GM18505 (cell line): ENCODE data around the gene NF2.
"Not testable (repeated sequence)": the region's sequence is repeated elsewhere in the genome, so short reads cannot be mapped to it uniquely, and the experiment has no call there.

Experiments
- ATAC-seq: cut with Tn5 transposase; IDR thresholded peaks from one replicate; pipeline ENCODE4 v1.9.1; 2021; ENCODE audit not compliant: unreplicated experiment
- POLR2A ChIP-seq: IDR thresholded peaks from 4 replicates; pipeline ENCODE4 v1.6.1; 2011; ENCODE audit warnings: borderline replicate concordance; ENCODE audit not compliant: insufficient read depth, insufficient read length; ENCODE audit errors: extremely low read depth

The NF2 gene

GRCh38 chr22:29603358-29604075 lies at the start of gene NF2:
Gene NF2 (plus strand): TSS chr22:29603633. CDS start chr22:29603999, 366 bp downstream.
- TF ChIP-seq POLR2A: peak; percentile 76
- ATAC-seq: peak; percentile 93

GRCh38 chr22:29555065-29555644 lies 48.3 kb upstream of the NF2 start:
- no peak for ATAC-seq
- no peak for TF ChIP-seq POLR2A

GRCh38 chr22:29559030-29559429 lies 44.4 kb upstream of the NF2 start:
- no peak for ATAC-seq
- no peak for TF ChIP-seq POLR2A

GRCh38 chr22:29559853-29560252 lies 43.6 kb upstream of the NF2 start:
- ATAC-seq: no peak
- no peak for TF ChIP-seq POLR2A

GRCh38 chr22:29563652-29564460 lies 39.6 kb upstream of the NF2 start:
- ATAC-seq: no peak
- TF ChIP-seq POLR2A: no peak

- not testable (repeated sequence) for ATAC-seq
These were observed 36.9 kb upstream of the NF2 start for GRCh38 chr22:29566513-29566912.

GRCh38 chr22:29567338-29567737 lies 36.1 kb upstream of the NF2 start:
- no peak for ATAC-seq
- TF ChIP-seq POLR2A: no peak

GRCh38 chr22:29569011-29569678 lies 34.3 kb upstream of the NF2 start:
- no peak for TF ChIP-seq POLR2A
- ATAC-seq: no peak

- ATAC-seq: no peak
- no peak for TF ChIP-seq POLR2A
These were observed 33.0 kb upstream of the NF2 start for GRCh38 chr22:29570456-29570855.

GRCh38 chr22:29570912-29571549 lies 32.4 kb upstream of the NF2 start:
- no peak for TF ChIP-seq POLR2A
- ATAC-seq: no peak

- TF ChIP-seq POLR2A: no peak
- no peak for ATAC-seq
These were observed 28.5 kb upstream of the NF2 start for GRCh38 chr22:29574762-29575450.

- no peak for TF ChIP-seq POLR2A
- ATAC-seq: no peak
These were observed 24.8 kb upstream of the NF2 start for GRCh38 chr22:29578462-29579200.
